Camera-type eye (tissue), 1 donor: Measurements from ENCODE around the gene P2RY14. TPM values are rescaled to one million over a fixed set of nuclear protein-coding genes. Genes with fewer than 3 reads are reported as not detected.

Experiments
- total RNA-seq: library from RNA; depleted of rRNA; stranded (reverse); fragments of >200 nt; gene quantifications from one replicate; pipeline ENCODE4 v1.2.3, GENCODE V29; 2014

The P2RY14 gene
- total RNA-seq = 4.9 TPM

GRCh38 chr3:151278230-151278629 is at the start of gene P2RY14:
Gene P2RY14 (minus strand): TSS chr3:151278542. CDS start chr3:151214316, 64,226 bp downstream.

GRCh38 chr3:151316267-151316991 is 38.1 kb upstream of the P2RY14 start, which contains the start of gene GPR87:
Gene GPR87 (minus strand): TSS chr3:151316820. CDS start chr3:151300100, 16,720 bp downstream.

GRCh38 chr3:151203051-151203420 is 75.3 kb downstream of the P2RY14 start, which contains the start of gene GPR171:
Gene GPR171 (minus strand): TSS chr3:151203216. CDS start chr3:151199386, 3,830 bp downstream.

Other genes with a start within 250 kb of the P2RY14 start
- 16.4 TPM for gene MED12L, start 192.9 kb downstream of the P2RY14 start, total RNA-seq
- gene GPR171, start 75.3 kb downstream of the P2RY14 start, total RNA-seq = 0.38 TPM
- gene GPR87, start 38.3 kb upstream of the P2RY14 start, total RNA-seq = 1.3 TPM
- gene P2RY13, start 51.0 kb upstream of the P2RY14 start, total RNA-seq = 0.55 TPM
- gene P2RY12, start 106.2 kb upstream of the P2RY14 start, total RNA-seq = 3.0 TPM
- gene IGSF10, start 182.5 kb upstream of the P2RY14 start, total RNA-seq = 36.2 TPM